Uterus (tissue), 2 donors: ENCODE data around the gene CLSTN1.

Source experiments
- POLR2A ChIP-seq, 2 donors: fragments of 450-650 bp; IDR thresholded peaks; one replicate each; pipeline ENCODE4 v1.6.1; 2016; ENCODE audit warnings: antibody characterized with exemption in 2 of 2, mild to moderate bottlenecking in 1 of 2, moderate library complexity in 1 of 2
- TF ChIP-seq, protein P1 (sequence below), 4 experiments: fragments of 200-600 bp in 2 of 4; fragments of 450-650 bp in 2 of 4; sonication (generic) in 2 of 4; IDR thresholded peaks; one replicate each; pipeline ENCODE4 v1.5.1; 2016 to 2019; ENCODE audit warnings: antibody characterized with exemption in 4 of 4, mild to moderate bottlenecking in 2 of 4, moderate library complexity in 1 of 4

DNA sequence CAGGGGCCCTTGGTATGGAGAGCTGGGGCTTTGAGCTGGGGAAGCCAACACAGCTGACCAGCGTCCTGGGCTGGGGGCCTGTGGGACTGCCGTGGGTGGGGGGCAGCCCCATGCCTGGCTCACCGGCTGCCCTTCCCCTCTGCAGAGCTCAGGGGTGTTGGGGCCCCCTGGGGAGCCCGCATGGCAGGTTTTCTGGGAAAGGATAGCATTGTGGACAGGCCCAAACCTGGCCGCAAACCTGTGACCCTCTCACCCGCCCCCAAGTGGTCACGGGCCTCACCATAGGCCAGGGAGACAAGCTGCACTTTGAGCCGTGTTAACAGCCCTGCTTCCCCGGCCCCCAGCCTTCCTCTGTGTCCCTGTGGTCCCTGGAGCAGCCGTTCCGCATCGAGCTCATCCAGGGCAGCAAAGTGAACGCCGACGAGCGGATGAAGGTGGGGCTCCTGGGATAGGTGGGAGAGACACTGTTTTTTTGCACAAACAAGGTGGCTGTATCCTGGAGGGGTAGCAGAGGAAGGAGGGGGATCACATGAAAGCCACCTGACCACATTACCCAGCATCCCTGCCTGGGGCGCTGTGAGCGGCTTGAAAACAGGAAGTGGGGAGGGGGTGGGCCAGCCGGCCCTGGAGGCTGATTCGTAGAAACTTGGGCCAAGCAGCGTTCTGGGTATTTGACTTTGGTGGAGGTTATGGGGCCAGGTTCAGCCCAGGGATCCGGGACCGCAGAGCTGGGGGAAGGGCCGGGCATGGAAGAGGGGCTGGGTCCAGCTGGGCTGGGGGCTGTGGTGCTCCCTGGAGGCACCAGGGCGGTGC lies 106.4 kb downstream of the CLSTN1 start:
- TF ChIP-seq, protein P1, sequence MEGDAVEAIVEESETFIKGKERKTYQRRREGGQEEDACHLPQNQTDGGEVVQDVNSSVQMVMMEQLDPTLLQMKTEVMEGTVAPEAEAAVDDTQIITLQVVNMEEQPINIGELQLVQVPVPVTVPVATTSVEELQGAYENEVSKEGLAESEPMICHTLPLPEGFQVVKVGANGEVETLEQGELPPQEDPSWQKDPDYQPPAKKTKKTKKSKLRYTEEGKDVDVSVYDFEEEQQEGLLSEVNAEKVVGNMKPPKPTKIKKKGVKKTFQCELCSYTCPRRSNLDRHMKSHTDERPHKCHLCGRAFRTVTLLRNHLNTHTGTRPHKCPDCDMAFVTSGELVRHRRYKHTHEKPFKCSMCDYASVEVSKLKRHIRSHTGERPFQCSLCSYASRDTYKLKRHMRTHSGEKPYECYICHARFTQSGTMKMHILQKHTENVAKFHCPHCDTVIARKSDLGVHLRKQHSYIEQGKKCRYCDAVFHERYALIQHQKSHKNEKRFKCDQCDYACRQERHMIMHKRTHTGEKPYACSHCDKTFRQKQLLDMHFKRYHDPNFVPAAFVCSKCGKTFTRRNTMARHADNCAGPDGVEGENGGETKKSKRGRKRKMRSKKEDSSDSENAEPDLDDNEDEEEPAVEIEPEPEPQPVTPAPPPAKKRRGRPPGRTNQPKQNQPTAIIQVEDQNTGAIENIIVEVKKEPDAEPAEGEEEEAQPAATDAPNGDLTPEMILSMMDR (IDR thresholded peaks at IDR 0.05) = no peak
- no peak for TF ChIP-seq POLR2A (IDR thresholded peaks at IDR 0.05)
